Vagina (tissue), 2 donors: ENCODE data around the gene IFT52. TPM values are rescaled to one million over a fixed set of nuclear protein-coding genes. Genes with fewer than 3 reads are reported as not detected.
A peak's percentile ranks its signal among the peaks of the same experiment; 100 is the strongest.
"Not testable (repeated sequence)": the region's sequence is repeated elsewhere in the genome, so short reads cannot be mapped to it uniquely, and the experiment has no call there.

ENCODE experiments used
- DNase-seq, 2 donors: peaks; one replicate each; pipeline ENCODE4 v3.0.0-alpha.2; 2017; ENCODE audit errors: extremely low spot score in 2 of 2
- H3K27ac ChIP-seq: fragments of 200-600 bp; sonication (generic); one replicate; pipeline ENCODE4 v1.5.1; 2019
- H3K27me3 ChIP-seq: fragments of 200-600 bp; sonication (generic); one replicate; pipeline ENCODE4 v1.5.1; 2019
- H3K36me3 ChIP-seq, 2 donors: fragments of 200-600 bp; sonication (generic); one replicate each; pipeline ENCODE4 v1.5.1; 2017 to 2019
- H3K4me1 ChIP-seq: fragments of 200-600 bp; sonication (generic); one replicate; pipeline ENCODE4 v1.5.1; 2019
- H3K4me3 ChIP-seq, 2 donors: fragments of 200-600 bp; sonication (generic); 1 replicate in 1 of 2; 2 replicates in 1 of 2; pipeline ENCODE4 v1.5.1; 2016 to 2019
- H3K9me3 ChIP-seq: fragments of 200-600 bp; sonication (generic); one replicate; pipeline ENCODE4 v1.5.1; 2019
- POLR2A ChIP-seq, 2 donors: fragments of 450-650 bp; IDR thresholded peaks; one replicate each; pipeline ENCODE4 v1.6.1; 2017; ENCODE audit warnings: antibody characterized with exemption in 2 of 2, mild to moderate bottlenecking in 2 of 2, moderate library complexity in 2 of 2
- POLR2AphosphoS5 ChIP-seq, 2 donors: sonication (generic); formaldehyde crosslinking; IDR thresholded peaks; one replicate each; pipeline ENCODE4 v1.9.0; 2017; ENCODE audit warnings: antibody characterized with exemption in 2 of 2, mild to moderate bottlenecking in 2 of 2, low read depth in 1 of 2; ENCODE audit not compliant: insufficient read depth in 1 of 2
- intact Hi-C: fragments of 100-400 bp; cut with DNase I; formaldehyde crosslinking; loops from one replicate; pipeline ENCODE4 v1.15.1; 2023
- total RNA-seq: library from RNA; depleted of rRNA; stranded (reverse); fragments of >200 nt; gene quantifications from one replicate; pipeline ENCODE4 v1.2.3, GENCODE V29; 2016
- TF ChIP-seq, protein P1 (sequence below), 3 experiments: fragments of 450-650 bp in 2 of 3; fragments of 200-600 bp in 1 of 3; sonication (generic) in 1 of 3; IDR thresholded peaks; one replicate each; pipeline ENCODE4 v1.5.1; 2017 to 2019; ENCODE audit warnings: antibody characterized with exemption in 3 of 3, mild to moderate bottlenecking in 2 of 3, moderate library complexity in 2 of 3

The IFT52 gene
- total RNA-seq, 1 donor from 2014 or later = 28.0 TPM

DNA sequence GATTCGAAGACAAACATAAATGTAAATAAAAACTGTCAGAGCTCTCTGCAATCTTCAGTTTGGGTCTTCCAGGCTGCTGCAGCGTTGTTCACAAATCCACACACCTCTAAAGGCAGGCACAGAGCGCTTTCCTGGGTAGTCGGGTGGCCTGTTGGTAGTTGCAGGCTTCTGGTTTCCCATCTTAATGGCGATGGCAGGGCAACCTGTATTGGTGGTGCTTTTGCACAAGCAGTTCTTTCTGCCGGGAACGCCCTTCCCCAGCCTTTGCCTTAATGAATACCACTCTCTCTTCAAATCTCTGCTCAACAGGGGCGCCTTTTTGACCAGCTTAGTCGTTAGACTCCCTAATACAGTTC is 723 bp upstream of the IFT52 start:
- H3K27me3 ChIP-seq = no peaks in the 10 kb centered on the region
- H3K4me1 ChIP-seq = peaks cover 20% of the 10 kb centered on the region
- peaks cover 0 to 5% of the 10 kb centered on the region in 2 donors for H3K36me3 ChIP-seq
- no peak for TF ChIP-seq POLR2A (IDR thresholded peaks at IDR 0.05)
- TF ChIP-seq, protein P1, sequence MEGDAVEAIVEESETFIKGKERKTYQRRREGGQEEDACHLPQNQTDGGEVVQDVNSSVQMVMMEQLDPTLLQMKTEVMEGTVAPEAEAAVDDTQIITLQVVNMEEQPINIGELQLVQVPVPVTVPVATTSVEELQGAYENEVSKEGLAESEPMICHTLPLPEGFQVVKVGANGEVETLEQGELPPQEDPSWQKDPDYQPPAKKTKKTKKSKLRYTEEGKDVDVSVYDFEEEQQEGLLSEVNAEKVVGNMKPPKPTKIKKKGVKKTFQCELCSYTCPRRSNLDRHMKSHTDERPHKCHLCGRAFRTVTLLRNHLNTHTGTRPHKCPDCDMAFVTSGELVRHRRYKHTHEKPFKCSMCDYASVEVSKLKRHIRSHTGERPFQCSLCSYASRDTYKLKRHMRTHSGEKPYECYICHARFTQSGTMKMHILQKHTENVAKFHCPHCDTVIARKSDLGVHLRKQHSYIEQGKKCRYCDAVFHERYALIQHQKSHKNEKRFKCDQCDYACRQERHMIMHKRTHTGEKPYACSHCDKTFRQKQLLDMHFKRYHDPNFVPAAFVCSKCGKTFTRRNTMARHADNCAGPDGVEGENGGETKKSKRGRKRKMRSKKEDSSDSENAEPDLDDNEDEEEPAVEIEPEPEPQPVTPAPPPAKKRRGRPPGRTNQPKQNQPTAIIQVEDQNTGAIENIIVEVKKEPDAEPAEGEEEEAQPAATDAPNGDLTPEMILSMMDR (IDR thresholded peaks at IDR 0.05) = no peak
- TF ChIP-seq POLR2AphosphoS5 (IDR thresholded peaks at IDR 0.05; ENCODE audit: insufficient read depth in 1 of 2, low read depth in 1 of 2) = no peak
- no peaks in the 10 kb centered on the region for H3K9me3 ChIP-seq
- H3K27ac ChIP-seq = peak overlapping the region; percentile 82
- intact Hi-C loops = no loop called here
- H3K4me3 ChIP-seq = peak overlapping the region; percentile 81 to 95
- DNase-seq = no peak

DNA sequence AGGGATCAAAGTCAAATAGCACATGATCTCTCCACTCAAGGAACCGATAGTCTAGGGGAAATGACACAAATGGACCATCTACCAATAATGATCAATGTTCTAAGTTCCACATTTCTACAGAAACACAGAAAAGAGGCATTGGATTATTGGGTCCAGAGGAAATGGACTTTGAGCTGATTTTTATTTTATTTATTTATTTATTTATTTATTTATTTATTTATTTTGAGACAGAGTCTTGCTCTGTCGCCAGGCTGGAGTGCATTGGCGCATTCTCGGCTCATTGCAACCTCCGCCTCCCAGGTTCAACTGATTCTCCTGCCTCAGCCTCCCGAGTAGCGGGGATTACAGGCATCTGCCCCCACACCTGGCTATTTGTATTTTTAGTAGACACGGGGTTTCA is 11.2 kb downstream of the IFT52 start:
- intact Hi-C loops, H3K27me3 ChIP-seq, H3K4me3 ChIP-seq, DNase-seq, H3K27ac ChIP-seq, H3K4me1 ChIP-seq, H3K9me3 ChIP-seq: not testable (repeated sequence)
- H3K36me3 ChIP-seq = peaks cover 0 to 36% of the 10 kb centered on the region in 2 donors

DNA sequence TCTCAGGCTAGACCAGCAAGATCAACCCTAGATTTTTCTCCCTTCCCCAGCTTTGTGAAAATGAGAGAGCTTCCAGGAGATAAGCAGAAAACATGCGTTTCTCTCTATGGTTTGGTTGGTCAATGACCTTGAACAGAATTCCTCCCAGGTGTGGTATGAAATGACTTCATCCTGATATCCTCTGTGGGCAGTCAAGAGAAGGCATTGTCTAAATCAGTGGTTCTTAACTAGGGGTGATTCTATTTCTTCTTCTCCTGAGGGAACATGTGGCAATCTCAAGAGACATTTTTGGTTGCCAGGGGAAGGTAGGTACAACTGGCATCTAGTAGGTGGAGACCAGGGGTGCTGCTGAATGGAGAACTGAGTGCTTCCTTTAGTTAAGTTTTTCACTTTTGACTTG is 12.4 kb downstream of the IFT52 start:
- no peaks in the 10 kb centered on the region for H3K27me3 ChIP-seq
- H3K4me1 ChIP-seq = no peaks in the 10 kb centered on the region
- H3K36me3 ChIP-seq = peaks cover 0 to 24% of the 10 kb centered on the region in 2 donors
- H3K27ac ChIP-seq = no peak overlapping the region
- H3K4me3 ChIP-seq = no peak overlapping the region
- intact Hi-C loops = no loop called here
- H3K9me3 ChIP-seq = no peaks in the 10 kb centered on the region
- DNase-seq = no peak
- TF ChIP-seq POLR2A (IDR thresholded peaks at IDR 0.05) (no peak), POLR2AphosphoS5 (IDR thresholded peaks at IDR 0.05; ENCODE audit: insufficient read depth in 1 of 2, low read depth in 1 of 2) (no peak)
- TF ChIP-seq, protein P1 (IDR thresholded peaks at IDR 0.05) = no peak

DNA sequence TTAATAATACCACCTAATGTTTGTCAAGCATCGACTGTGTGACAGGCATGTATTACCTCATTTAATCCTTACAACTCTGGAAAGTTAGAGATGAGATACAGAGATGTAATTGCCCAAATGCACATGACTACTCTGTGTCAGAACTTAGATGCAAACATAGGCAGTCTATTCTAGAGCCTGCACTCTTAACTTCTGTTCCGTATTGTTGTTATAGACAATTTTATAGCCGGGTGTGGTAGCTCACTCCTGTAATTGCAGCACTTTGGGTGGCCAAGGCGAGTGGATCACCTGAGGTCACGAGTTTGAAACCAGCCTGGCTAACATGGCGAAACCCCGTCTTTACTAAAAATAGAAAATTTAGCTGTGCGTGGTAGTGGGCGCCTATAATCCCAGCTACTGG is 15.0 kb downstream of the IFT52 start:
- Histone ChIP-seq H3K36me3 (peaks cover 0 to 21% of the 10 kb centered on the region in 2 donors), H3K4me3 (no peak overlapping the region), H3K4me1 (no peaks in the 10 kb centered on the region), H3K27me3 (no peaks in the 10 kb centered on the region), H3K27ac (no peak overlapping the region), H3K9me3 (no peaks in the 10 kb centered on the region)
- no peak for DNase-seq
- intact Hi-C loops = no loop called here
- no peak for TF ChIP-seq POLR2A (IDR thresholded peaks at IDR 0.05)
- TF ChIP-seq, protein P1 (IDR thresholded peaks at IDR 0.05) = no peak
- no peak for TF ChIP-seq POLR2AphosphoS5 (IDR thresholded peaks at IDR 0.05; ENCODE audit: insufficient read depth in 1 of 2, low read depth in 1 of 2)

DNA sequence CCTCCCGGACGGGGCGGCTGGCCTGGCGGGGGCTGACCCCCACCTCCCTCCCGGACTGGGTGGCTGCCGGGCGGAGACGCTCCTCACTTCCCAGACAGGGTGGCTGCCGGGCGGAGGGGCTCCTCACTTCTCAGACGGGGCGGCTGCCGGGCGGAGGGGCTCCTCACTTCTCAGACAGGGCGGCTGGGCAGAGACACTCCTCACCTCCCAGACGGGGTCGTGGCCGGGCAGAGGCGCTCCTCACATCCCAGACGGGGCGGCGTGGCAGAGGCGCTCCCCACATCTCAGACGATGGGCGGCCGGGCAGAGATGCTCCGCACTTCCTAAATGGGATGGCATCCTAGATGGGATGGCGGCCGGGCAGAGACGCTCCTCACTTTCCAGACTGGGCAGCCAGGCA is 16.5 kb downstream of the IFT52 start:
- H3K27ac ChIP-seq, H3K4me3 ChIP-seq, H3K4me1 ChIP-seq, intact Hi-C loops, H3K27me3 ChIP-seq, H3K9me3 ChIP-seq, DNase-seq: not testable (repeated sequence)
- H3K36me3 ChIP-seq = peaks cover 0 to 21% of the 10 kb centered on the region in 2 donors

DNA sequence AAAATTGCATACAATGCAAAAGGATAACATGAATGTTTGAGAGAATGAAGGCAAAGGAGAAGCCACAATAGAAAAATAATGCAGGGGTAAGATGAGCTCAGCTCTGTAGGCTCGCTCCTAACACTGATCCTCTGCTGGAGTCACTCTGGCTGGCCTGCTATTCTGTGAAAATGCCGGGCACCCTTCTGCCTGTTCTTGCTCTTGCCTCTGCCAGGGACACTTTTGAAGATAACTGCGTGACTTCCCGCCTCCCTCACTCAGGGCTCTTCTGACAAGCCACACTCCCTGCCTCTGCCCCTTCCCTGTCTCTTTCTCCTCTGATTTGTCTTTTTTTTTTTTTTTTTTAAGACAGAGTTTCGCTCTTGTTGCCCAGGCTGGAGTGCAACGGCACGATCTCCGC is 40.9 kb downstream of the IFT52 start:
- H3K36me3 ChIP-seq = peaks cover 0 to 30% of the 10 kb centered on the region in 2 donors
- no peak overlapping the region for H3K27ac ChIP-seq
- no peaks in the 10 kb centered on the region for H3K9me3 ChIP-seq
- TF ChIP-seq POLR2AphosphoS5 (IDR thresholded peaks at IDR 0.05; ENCODE audit: insufficient read depth in 1 of 2, low read depth in 1 of 2) (no peak), POLR2A (IDR thresholded peaks at IDR 0.05) (no peak)
- TF ChIP-seq, protein P1 (IDR thresholded peaks at IDR 0.05) = no peak
- no peaks in the 10 kb centered on the region for H3K27me3 ChIP-seq
- intact Hi-C loops = no loop called here
- H3K4me3 ChIP-seq = no peak overlapping the region
- DNase-seq = no peak
- H3K4me1 ChIP-seq = no peaks in the 10 kb centered on the region
